ENCODE measurements around the gene PSMC3.

DNA sequence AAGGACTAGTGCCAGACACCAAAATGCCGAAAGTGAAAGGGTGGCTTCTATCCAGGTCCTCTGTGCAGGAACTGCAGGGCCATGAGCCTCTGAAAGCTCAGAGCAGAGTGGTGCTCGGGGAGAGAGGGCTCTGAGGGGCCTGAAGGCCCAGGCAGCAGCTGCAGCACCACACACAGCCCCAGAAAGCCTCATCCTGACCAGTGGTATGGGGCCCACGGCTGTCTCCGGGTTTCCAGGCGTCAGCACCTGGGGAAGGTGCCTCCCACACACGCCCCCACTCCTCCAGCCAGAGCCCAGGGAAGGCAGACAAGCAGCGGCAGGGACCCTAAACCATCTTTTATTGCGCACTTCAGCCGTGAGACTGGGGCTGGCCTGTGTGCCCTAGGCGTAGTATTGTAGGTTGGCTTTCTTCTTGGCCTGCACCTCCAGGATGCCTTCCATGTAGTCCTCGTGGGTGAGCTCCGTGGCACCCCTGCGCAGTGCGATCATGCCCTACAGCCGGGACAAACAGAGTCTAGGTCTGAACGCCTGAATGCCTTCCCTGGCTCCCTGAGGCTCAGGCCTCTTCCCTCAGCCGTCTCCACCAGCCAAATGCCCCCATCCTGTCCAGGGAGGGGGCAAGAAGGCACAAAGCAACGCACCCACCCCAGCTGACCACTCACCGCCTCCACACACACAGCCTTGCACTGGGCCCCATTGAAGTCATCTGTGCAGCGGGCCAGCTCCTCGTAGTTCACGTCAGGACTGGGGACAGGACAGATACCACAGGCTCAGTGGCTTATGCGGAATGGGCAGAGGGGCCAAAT lies 7.6 kb downstream of the PSMC3 start:
- TF ChIP-seq CTCF (IDR thresholded peaks at IDR 0.05) (no peak), TCF7L2 (IDR thresholded peaks at IDR 0.05; ENCODE audit: low read depth, low read length) (no peak), POLR2AphosphoS5 (IDR thresholded peaks at IDR 0.05; ENCODE audit: low read depth, low read length) (peak; percentile 21; the same call in 1 of the 2 replicates), REST (IDR thresholded peaks at IDR 0.05; ENCODE audit: insufficient read depth in 1 of 2, low read depth in 2 of 2, low read length in 1 of 2) (no peak)
